B cell (primary cell): Measurements from ENCODE around the gene CHD2.

Experiments
- EZH2 ChIP-seq: IDR thresholded peaks from 2 replicates; pipeline ENCODE4 v1.6.1; 2012; ENCODE audit warnings: borderline replicate concordance, low read depth, mild to moderate bottlenecking, moderate library complexity, low read length; ENCODE audit not compliant: insufficient read depth, poor library complexity, severe bottlenecking
- TF ChIP-seq, protein P1 (sequence below): fragments of 200-600 bp; IDR thresholded peaks from one replicate; pipeline ENCODE4 v1.8.0; 2022; ENCODE audit warnings: antibody characterized with exemption, mild to moderate bottlenecking

- TF ChIP-seq, protein P1, sequence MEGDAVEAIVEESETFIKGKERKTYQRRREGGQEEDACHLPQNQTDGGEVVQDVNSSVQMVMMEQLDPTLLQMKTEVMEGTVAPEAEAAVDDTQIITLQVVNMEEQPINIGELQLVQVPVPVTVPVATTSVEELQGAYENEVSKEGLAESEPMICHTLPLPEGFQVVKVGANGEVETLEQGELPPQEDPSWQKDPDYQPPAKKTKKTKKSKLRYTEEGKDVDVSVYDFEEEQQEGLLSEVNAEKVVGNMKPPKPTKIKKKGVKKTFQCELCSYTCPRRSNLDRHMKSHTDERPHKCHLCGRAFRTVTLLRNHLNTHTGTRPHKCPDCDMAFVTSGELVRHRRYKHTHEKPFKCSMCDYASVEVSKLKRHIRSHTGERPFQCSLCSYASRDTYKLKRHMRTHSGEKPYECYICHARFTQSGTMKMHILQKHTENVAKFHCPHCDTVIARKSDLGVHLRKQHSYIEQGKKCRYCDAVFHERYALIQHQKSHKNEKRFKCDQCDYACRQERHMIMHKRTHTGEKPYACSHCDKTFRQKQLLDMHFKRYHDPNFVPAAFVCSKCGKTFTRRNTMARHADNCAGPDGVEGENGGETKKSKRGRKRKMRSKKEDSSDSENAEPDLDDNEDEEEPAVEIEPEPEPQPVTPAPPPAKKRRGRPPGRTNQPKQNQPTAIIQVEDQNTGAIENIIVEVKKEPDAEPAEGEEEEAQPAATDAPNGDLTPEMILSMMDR = no peak
- no peak for TF ChIP-seq EZH2
Measured at GRCh38 chr15:92908713-92909057, 8.6 kb downstream of the CHD2 start.
